ENCODE data around the gene RFTN2.

- TF ChIP-seq, protein P1, sequence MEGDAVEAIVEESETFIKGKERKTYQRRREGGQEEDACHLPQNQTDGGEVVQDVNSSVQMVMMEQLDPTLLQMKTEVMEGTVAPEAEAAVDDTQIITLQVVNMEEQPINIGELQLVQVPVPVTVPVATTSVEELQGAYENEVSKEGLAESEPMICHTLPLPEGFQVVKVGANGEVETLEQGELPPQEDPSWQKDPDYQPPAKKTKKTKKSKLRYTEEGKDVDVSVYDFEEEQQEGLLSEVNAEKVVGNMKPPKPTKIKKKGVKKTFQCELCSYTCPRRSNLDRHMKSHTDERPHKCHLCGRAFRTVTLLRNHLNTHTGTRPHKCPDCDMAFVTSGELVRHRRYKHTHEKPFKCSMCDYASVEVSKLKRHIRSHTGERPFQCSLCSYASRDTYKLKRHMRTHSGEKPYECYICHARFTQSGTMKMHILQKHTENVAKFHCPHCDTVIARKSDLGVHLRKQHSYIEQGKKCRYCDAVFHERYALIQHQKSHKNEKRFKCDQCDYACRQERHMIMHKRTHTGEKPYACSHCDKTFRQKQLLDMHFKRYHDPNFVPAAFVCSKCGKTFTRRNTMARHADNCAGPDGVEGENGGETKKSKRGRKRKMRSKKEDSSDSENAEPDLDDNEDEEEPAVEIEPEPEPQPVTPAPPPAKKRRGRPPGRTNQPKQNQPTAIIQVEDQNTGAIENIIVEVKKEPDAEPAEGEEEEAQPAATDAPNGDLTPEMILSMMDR (conservative IDR thresholded peaks at IDR 0.05; ENCODE audit: low read depth, low read length), result no peak
- TF ChIP-seq EZH2 (IDR thresholded peaks at IDR 0.05; ENCODE audit: borderline replicate concordance, low read depth, low read length, poor library complexity, severe bottlenecking), result no peak
Observed at GRCh38 chr2:197596766-197597165, 78.6 kb downstream of the RFTN2 start.
